ENCODE results near the gene IFI16.
"Not testable (repeated sequence)": the region's sequence is repeated elsewhere in the genome, so short reads cannot be mapped to it uniquely, and the experiment has no call there.

The IFI16 gene

GRCh38 chr1:159091180-159091560, 81.5 kb downstream of the IFI16 start:
- no peak overlapping the region for H3K4me3 ChIP-seq (ENCODE audit: low read depth, low read length)

GRCh38 chr1:159091607-159092031, 81.9 kb downstream of the IFI16 start:
- H3K4me3 ChIP-seq (ENCODE audit: low read depth, low read length), result no peak overlapping the region

GRCh38 chr1:159092036-159092760, 82.5 kb downstream of the IFI16 start:
- no peak overlapping the region for H3K4me3 ChIP-seq (ENCODE audit: low read depth, low read length)

DNA sequence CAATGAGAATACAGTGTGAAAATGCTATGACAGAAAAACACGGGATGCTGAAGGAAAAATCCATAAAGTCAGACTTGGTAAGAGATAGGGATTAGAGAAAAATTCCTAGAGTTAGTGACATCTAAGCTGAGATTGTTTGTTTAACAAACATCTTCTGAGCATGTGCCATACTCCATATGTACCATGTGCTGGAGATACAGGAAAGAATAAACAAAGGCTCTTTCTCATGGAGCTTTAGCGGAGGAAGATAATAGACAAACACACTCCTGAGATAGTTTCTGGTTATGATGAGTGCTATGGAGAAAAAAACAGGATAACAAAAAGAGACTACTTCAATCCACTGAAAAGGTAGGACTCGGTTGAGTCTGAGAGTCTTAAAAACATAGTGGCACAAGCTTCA, 88.9 kb downstream of the IFI16 start:
- H3K4me3 ChIP-seq (ENCODE audit: low read depth, low read length), result no peak overlapping the region

GRCh38 chr1:159100589-159100988, 90.9 kb downstream of the IFI16 start:
- no peak overlapping the region for H3K4me3 ChIP-seq (ENCODE audit: low read depth, low read length)

DNA sequence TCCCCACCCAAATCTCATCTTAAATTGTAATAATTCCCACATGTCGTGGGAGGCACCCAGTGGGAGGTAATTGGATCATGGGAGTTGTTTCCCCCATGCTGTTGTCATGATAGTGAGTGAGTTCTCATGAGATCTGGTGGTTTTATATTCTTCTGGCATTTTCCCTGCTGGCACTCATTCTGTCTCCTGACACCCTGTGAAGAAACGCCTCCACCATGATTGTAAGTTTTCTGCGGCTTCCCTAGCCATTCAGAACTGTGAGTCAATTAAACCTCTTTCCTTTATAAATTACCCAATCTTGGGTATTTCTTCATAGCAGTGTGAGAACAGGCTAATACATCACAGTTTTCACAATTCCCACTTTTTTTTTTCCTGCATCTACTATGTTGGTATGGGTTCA, 93.3 kb downstream of the IFI16 start:
- not testable (repeated sequence) for H3K4me3 ChIP-seq (ENCODE audit: low read depth, low read length)
